Measurements from ENCODE around the gene AP1AR.

DNA sequence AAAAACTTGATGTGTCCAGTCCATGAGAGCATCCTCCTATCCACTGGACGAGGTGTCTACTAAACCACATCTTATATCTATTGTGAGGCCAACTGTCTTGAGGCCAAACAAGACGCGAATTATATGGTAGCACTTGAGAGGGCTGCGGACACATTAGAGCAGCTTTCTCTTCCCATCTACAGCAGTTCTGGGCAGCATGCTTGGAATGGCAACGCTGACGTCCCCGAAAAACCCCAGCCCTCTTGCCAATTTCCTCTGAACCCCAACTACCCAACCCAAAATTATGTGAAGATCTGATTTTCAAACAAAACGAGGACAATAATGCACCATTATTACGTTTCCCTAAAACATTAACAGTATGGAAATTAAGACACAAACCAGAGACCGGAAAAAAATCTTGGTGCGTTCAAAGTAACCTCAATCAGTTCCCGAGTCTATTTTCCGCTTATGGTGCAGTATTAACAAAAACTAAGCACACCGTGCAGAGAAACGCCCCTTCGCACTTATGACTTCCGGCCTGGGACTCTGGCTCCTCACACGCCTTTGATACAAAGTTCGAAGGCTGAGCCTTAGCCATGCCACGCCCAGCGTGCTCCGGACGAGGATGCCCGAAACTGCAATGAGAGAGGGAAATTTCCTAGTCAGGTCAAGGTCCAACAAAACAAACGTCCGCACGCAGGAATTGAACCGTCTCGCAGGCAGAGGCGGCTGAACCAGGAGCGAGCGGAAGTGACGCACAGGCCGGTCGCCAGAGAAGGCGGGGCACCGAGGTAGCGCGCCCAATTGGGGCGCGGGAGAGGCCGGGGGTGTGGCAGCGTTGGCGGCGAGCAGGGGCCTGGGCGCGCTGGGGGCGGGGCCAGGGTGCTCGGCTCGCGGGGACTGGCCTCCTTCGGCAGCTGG lies 458 bp upstream of the AP1AR start:
- TF ChIP-seq, protein P1, sequence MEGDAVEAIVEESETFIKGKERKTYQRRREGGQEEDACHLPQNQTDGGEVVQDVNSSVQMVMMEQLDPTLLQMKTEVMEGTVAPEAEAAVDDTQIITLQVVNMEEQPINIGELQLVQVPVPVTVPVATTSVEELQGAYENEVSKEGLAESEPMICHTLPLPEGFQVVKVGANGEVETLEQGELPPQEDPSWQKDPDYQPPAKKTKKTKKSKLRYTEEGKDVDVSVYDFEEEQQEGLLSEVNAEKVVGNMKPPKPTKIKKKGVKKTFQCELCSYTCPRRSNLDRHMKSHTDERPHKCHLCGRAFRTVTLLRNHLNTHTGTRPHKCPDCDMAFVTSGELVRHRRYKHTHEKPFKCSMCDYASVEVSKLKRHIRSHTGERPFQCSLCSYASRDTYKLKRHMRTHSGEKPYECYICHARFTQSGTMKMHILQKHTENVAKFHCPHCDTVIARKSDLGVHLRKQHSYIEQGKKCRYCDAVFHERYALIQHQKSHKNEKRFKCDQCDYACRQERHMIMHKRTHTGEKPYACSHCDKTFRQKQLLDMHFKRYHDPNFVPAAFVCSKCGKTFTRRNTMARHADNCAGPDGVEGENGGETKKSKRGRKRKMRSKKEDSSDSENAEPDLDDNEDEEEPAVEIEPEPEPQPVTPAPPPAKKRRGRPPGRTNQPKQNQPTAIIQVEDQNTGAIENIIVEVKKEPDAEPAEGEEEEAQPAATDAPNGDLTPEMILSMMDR (IDR thresholded peaks at IDR 0.05; ENCODE audit: low read depth, low read length, missing input control) = no peak
- peak; percentile 89 for TF ChIP-seq YY1 (IDR thresholded peaks at IDR 0.05)
- TF ChIP-seq RXRA (IDR thresholded peaks at IDR 0.05) = peak; percentile 88
- TF ChIP-seq MAX (IDR thresholded peaks at IDR 0.05) = peak; percentile 100
- TF ChIP-seq SP1 (IDR thresholded peaks at IDR 0.05) = peak; percentile 98
- peak; percentile 11 for TF ChIP-seq TAF1 (conservative IDR thresholded peaks at IDR 0.05)
- TF ChIP-seq RAD21 (IDR thresholded peaks at IDR 0.05) = peak; percentile 31 to 49
- TF ChIP-seq EGR1 (IDR thresholded peaks at IDR 0.05; ENCODE audit: low read depth in 2 of 2) = peak; percentile 76 to 97
- peak; percentile 98 to 99 for TF ChIP-seq HNF4A (conservative IDR thresholded peaks at IDR 0.05)
- peak; percentile 81 to 83 for TF ChIP-seq JUND (IDR thresholded peaks at IDR 0.05)
